Mucosa of rectum (tissue), 2 donors: Measurements from ENCODE around the gene SPTLC3.

Experiments
- H3K27ac ChIP-seq, 2 donors: one replicate each; pipeline ENCODE4 v1.7.0; 2013; ENCODE audit warnings: inconsistent platforms in 2 of 2, low read depth in 2 of 2, low read length in 2 of 2
- H3K27me3 ChIP-seq, 2 donors: one replicate each; pipeline ENCODE4 v1.7.0; 2013; ENCODE audit warnings: low read length in 2 of 2; ENCODE audit not compliant: control insufficient read depth in 2 of 2, insufficient read depth in 2 of 2
- H3K36me3 ChIP-seq, 2 donors: one replicate each; pipeline ENCODE4 v1.7.0; 2013; ENCODE audit warnings: low read length in 2 of 2; ENCODE audit not compliant: control insufficient read depth in 2 of 2, insufficient read depth in 2 of 2
- H3K4me1 ChIP-seq, 2 donors: one replicate each; pipeline ENCODE4 v1.7.0; 2013; ENCODE audit warnings: low read length in 2 of 2, mild to moderate bottlenecking in 1 of 2; ENCODE audit not compliant: control insufficient read depth in 2 of 2, insufficient read depth in 2 of 2
- H3K4me3 ChIP-seq, 2 donors: one replicate each; pipeline ENCODE4 v1.7.0; 2013; ENCODE audit warnings: low read length in 2 of 2
- H3K9ac ChIP-seq, 2 donors: one replicate each; pipeline ENCODE4 v1.7.0; 2013; ENCODE audit warnings: low read length in 2 of 2, low read depth in 1 of 2, mild to moderate bottlenecking in 1 of 2
- H3K9me3 ChIP-seq, 2 donors: one replicate each; pipeline ENCODE4 v1.7.0; 2013; ENCODE audit warnings: low read length in 2 of 2; ENCODE audit not compliant: control insufficient read depth in 2 of 2
- donor health status: healthy.
- donor health status: Normal muscosa, but diverticular disease.

Gene SPTLC3

GRCh38 chr20:13166437-13166836, 157.7 kb downstream of the SPTLC3 start:
- no peak overlapping the region for H3K27ac ChIP-seq
- no peaks in the 10 kb centered on the region for H3K9me3 ChIP-seq
- H3K4me3 ChIP-seq, result no peak overlapping the region
- H3K36me3 ChIP-seq, result peaks cover 0 to 5% of the 10 kb centered on the region in 2 donors
- H3K4me1 ChIP-seq, result no peaks in the 10 kb centered on the region
- H3K9ac ChIP-seq, result no peak overlapping the region
- no peaks in the 10 kb centered on the region for H3K27me3 ChIP-seq

GRCh38 chr20:13169086-13169485, 160.3 kb downstream of the SPTLC3 start:
- no peak overlapping the region for H3K27ac ChIP-seq
- H3K36me3 ChIP-seq, result no peaks in the 10 kb centered on the region
- H3K4me1 ChIP-seq, result no peaks in the 10 kb centered on the region
- H3K9me3 ChIP-seq, result no peaks in the 10 kb centered on the region
- H3K9ac ChIP-seq, result no peak overlapping the region
- H3K27me3 ChIP-seq, result no peaks in the 10 kb centered on the region
- H3K4me3 ChIP-seq, result no peak overlapping the region

GRCh38 chr20:13170771-13171170, 162.0 kb downstream of the SPTLC3 start:
- no peaks in the 10 kb centered on the region for H3K36me3 ChIP-seq
- H3K4me3 ChIP-seq, result no peak overlapping the region
- no peak overlapping the region for H3K9ac ChIP-seq

GRCh38 chr20:13173201-13173600, 164.4 kb downstream of the SPTLC3 start:
- peaks cover 0 to 2% of the 10 kb centered on the region in 2 donors for H3K9me3 ChIP-seq
- H3K4me3 ChIP-seq, result no peak overlapping the region
- no peaks in the 10 kb centered on the region for H3K36me3 ChIP-seq
- no peak overlapping the region for H3K27ac ChIP-seq
- no peaks in the 10 kb centered on the region for H3K27me3 ChIP-seq
- H3K4me1 ChIP-seq, result no peaks in the 10 kb centered on the region
- H3K9ac ChIP-seq, result no peak overlapping the region

More at GRCh38 chr20:13170771-13171170, 162.0 kb downstream of the SPTLC3 start:
- no peaks in the 10 kb centered on the region for H3K4me1 ChIP-seq
- no peaks in the 10 kb centered on the region for H3K9me3 ChIP-seq
- H3K27me3 ChIP-seq, result no peaks in the 10 kb centered on the region
- no peak overlapping the region for H3K27ac ChIP-seq

- Histone ChIP-seq H3K4me1 (no peaks in the 10 kb centered on the region), H3K4me3 (no peak overlapping the region), H3K36me3 (no peaks in the 10 kb centered on the region), H3K9me3 (peaks cover 0 to 2% of the 10 kb centered on the region in 2 donors), H3K9ac (no peak overlapping the region), H3K27ac (no peak overlapping the region), H3K27me3 (no peaks in the 10 kb centered on the region)
Measured at GRCh38 chr20:13174402-13174801, 165.6 kb downstream of the SPTLC3 start.

- Histone ChIP-seq H3K27ac (no peak overlapping the region), H3K9ac (no peak overlapping the region), H3K9me3 (peaks cover 0 to 2% of the 10 kb centered on the region in 2 donors), H3K27me3 (no peaks in the 10 kb centered on the region), H3K4me1 (no peaks in the 10 kb centered on the region), H3K4me3 (no peak overlapping the region), H3K36me3 (no peaks in the 10 kb centered on the region)
Measured at GRCh38 chr20:13180986-13181889, 172.5 kb downstream of the SPTLC3 start.

GRCh38 chr20:13183005-13183404, 174.2 kb downstream of the SPTLC3 start:
- H3K27ac ChIP-seq, result no peak overlapping the region
- no peaks in the 10 kb centered on the region for H3K9me3 ChIP-seq
- no peaks in the 10 kb centered on the region for H3K36me3 ChIP-seq
- no peaks in the 10 kb centered on the region for H3K4me1 ChIP-seq
- no peak overlapping the region for H3K9ac ChIP-seq
- no peaks in the 10 kb centered on the region for H3K27me3 ChIP-seq
- H3K4me3 ChIP-seq, result no peak overlapping the region

- Histone ChIP-seq H3K9me3 (no peaks in the 10 kb centered on the region), H3K9ac (no peak overlapping the region), H3K4me3 (no peak overlapping the region), H3K36me3 (no peaks in the 10 kb centered on the region), H3K27ac (no peak overlapping the region), H3K27me3 (no peaks in the 10 kb centered on the region), H3K4me1 (no peaks in the 10 kb centered on the region)
Measured at GRCh38 chr20:13186043-13186774, 177.4 kb downstream of the SPTLC3 start.

- H3K27ac ChIP-seq, result no peak overlapping the region
- H3K36me3 ChIP-seq, result no peaks in the 10 kb centered on the region
- no peak overlapping the region for H3K4me3 ChIP-seq
- no peaks in the 10 kb centered on the region for H3K4me1 ChIP-seq
- H3K9me3 ChIP-seq, result no peaks in the 10 kb centered on the region
- H3K9ac ChIP-seq, result no peak overlapping the region
- no peaks in the 10 kb centered on the region for H3K27me3 ChIP-seq
Measured at GRCh38 chr20:13187899-13188298, 179.1 kb downstream of the SPTLC3 start.

- H3K36me3 ChIP-seq, result no peaks in the 10 kb centered on the region
- no peak overlapping the region for H3K4me3 ChIP-seq
- H3K9ac ChIP-seq, result no peak overlapping the region
- no peaks in the 10 kb centered on the region for H3K27me3 ChIP-seq
- no peaks in the 10 kb centered on the region for H3K4me1 ChIP-seq
- no peak overlapping the region for H3K27ac ChIP-seq
- H3K9me3 ChIP-seq, result no peaks in the 10 kb centered on the region
Measured at GRCh38 chr20:13199279-13199678, 190.5 kb downstream of the SPTLC3 start.
